HG02870 (cell line): Measurements from ENCODE around the gene CCDC8.
"Not testable (repeated sequence)": the region's sequence is repeated elsewhere in the genome, so short reads cannot be mapped to it uniquely, and the experiment has no call there.

Experiments used
- ATAC-seq: cut with Tn5 transposase; IDR thresholded peaks from one replicate; pipeline ENCODE4 v1.9.1; 2021; ENCODE audit warnings: mild to moderate bottlenecking, moderate library complexity; ENCODE audit not compliant: unreplicated experiment

Gene CCDC8

DNA sequence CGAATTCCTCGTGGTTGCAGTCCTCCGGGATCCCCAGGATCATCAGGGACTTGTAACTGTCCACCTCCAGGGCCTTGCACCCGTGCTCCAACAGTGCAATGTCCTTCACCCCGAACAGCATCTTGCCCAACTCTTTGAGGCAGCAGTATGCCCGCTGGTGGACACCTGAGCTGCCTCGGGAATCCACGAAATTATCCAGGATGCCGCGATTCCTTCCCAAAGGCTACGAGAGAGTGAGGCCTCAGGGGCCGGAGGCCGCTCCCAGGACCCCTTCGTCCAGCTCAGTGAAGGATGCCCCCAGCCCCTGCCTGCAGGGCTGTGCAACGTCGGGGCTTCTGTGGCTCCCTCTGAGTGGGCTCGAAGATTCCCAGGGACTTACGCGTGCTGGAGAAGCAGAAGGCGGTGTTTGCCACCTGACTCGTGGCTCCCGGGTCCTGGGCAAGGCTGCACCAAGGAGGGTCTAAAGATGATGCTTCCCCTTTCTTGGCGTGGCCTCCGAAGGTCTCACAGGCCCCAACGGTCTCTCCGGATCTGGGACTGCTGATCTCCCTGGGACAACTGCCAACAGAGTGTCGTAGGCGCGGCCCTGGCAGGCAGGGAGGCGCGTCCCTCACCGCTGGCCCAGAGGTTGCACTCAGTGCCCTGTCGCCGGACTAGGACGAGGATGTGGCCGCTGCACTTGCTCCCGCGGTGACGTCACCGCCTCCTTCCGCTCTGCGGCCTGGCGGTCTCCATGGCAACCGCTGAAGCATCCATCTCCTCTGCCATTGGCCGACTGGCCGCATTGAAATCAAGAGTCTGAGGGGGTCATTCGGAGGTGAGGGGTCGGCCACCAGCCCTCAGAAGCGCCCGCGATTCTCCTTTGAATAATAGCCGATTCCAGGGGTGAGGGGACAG lies 15.1 kb upstream of the CCDC8 start, which contains the start of gene PNMA8C:
TSS of gene PNMA8C (minus strand) at position 698 of the 897 bp plus-strand sequence. CDS start at position 121, 577 bp downstream.
- ATAC-seq: no peak

DNA sequence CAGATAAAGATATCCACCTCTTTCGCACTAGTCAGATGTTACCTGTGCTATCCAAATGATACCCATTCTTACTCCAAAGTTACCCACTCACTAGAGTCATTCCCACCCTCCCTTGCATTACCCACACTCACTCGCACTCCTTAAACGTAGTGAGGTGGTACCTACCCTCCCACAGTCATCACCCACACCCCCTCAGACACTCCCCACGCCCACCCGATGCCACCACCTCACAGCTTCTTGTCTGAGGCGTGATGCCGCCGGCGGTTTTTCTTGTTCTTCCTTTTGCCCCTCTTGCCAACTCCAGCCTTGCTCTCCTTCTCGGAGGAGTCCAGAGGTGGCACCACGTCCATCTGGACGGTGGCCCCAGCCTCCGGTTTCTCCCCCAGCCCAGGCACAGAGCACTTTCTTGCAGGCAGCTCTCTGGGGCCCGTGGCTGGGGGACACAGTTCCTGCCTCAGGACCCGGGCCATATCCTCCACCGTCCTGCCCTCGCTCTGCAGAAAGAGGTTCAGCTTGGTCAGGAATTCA lies 14.2 kb upstream of the CCDC8 start:
- ATAC-seq: no peak

DNA sequence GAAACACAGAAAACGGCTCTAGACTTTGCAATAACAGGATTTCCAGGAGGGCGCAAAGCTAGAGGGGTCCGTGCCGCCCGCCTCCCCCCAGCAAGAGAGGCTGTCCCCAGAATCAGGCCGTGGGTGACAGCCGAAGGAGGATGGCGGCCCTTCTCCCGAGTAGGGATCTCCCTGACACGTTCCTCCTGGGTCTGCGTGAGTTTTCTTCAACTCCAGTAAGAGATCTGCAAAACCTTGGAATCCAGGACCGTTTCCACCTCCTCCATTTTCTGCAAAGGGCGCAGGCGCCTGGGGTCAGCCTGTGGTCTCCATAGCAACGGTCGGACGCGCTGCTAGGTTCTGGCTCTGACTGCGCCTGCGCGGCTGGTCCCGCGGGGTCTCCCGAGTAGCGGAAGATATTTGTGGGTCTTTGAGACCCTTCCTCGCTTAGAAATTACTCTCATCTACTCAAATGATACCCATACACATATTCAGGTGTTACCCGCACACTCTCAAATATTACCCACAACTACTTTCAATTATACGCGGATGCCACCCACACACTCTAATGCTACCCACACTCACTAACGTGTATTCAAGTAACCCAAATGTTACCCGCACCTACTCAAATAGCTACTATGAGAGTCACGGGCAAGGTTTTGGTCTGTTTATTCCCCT lies 13.3 kb upstream of the CCDC8 start:
- ATAC-seq: no peak

DNA sequence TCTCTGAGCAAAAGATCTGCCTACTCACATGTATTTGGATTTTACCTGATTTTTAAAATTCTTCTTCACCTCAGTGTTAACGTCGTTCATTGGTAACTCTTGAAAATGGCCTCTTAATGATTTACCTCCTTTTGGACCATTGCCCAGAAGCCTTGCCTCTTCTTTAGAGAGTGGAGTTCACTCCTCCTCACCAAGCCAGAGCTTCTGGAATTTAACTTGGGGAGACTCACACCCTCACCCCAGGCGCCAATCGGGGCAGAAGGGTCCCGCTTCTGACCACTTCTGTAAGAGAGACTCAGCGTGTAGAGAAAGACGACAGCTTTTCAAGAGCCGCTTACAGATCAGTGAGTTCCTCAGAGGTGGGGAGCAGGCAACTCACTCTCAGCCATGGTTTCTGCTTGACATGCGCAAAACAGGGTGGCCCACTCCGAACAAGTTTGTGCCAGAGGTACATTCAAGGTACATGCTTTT lies 12.7 kb upstream of the CCDC8 start:
- no peak for ATAC-seq

DNA sequence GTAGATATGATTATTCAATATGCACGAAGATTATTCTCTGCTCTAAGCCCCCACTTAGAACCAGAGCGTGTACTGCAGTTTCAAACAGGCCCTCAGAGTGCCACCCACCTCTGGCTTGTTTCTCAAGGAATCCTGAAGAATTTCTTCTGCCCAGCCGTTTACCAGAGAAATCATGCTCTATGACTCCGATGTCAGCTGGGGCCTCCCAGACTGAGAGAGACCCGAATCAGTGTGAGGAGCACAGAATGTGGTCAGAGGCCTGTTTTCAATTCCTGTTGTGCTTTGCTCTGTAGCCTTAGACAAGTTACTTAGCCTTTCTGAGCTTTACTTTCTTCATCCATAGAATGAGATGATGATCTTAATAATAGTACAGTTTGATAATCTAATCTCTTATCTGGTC lies 9.8 kb upstream of the CCDC8 start:
- no peak for ATAC-seq

DNA sequence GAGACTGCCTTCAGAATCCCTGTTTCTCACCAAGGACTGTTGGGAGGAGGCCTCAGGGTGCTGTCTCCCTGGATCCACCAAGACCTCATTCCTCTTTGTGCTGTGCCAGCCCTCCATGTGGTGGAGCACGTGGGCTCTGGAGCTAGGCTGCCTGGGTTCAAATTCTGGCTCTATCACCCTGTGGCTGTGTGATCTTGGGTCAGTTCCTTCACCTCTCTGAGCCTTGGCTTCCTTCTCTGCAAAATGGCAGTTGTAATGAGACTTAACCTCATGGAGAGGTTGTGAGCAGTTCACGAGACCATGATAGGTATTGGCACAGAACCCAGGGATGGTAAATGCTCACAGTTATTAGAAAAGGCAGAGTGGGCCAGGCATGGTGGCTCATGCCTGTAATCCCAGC lies 9.0 kb upstream of the CCDC8 start:
- ATAC-seq: no peak

DNA sequence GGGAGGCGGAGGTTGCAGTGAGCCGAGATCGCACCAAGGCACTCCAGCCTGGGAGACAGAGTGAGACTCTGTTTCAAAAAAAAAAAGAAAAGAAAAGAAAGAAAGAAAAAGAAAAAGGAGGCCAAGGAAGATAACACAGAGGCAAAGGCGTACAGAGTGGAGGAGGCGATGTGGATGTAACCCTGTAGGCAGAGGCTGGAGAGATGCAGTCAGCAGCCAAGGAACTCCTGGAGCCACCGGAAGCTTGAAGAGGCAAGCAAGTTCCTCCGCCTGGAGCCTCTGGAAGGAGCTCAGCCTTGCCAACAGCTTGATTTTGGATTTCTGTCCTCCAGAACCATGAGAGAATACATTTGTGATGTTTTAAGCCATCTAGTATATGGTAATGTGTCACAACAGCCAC lies 6.7 kb upstream of the CCDC8 start:
- no peak for ATAC-seq

DNA sequence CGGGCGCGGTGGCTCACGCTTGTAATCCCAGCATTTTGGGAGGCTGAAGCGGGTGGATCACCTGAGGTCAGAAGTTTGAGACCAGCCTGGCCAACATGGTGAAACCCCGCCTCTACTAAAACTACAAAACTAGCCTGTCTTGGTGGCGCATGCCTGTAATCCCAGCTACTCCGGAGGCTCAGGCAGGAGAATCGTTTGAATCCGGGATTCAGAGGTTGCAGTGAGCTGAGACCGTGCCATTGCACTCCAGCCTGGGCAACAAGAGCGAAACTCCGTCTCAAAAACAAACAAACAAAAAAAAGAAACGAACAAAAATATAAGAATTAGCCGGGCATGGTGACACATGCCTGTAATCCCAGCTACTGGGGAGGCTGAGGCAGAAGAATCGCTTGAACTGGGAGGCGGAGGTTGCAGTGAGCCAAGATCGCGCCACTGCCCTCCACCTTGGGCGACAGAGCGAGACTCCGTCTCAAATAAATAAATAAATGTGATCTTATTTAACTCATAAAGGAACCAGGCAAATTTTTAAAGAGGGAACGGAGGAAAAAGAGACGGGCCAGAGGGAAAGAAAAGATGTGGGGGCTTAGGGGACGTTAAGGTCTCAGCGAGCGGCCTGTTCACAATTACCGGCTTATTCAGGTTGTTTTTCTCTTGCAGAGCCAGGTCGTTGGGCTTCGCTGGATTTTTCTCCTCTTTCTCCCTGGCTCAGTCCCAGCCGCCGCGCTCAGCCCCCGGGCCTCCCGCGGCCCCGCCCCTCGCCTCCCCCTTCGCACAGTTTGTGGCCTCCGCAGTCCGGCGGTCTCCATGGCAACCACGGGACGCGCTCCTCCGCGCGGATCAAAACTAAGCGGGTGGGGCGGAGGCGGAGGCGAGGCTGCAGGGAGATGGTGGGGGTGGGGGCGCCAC lies 2.7 kb upstream of the CCDC8 start:
- ATAC-seq: not testable (repeated sequence)

DNA sequence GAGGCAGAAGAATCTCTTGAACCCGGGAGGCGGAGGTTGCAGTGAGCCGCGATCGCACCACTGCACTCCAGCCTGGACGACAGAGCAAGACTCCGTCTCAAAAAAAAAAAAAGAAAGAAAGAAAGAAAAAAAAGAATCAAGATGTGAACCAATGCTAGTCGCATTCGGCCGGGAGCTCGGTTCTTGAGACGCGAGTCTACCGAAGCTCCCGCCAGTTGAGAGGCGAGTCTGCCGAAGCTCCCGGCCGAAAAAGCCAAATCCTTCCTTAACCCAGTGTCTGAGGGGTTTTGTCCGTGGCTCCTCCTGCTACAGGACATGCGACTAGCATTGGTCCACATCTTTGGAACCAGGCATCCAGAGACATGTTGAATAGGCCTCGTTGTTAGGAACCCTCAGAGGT lies 1.5 kb upstream of the CCDC8 start:
- not testable (repeated sequence) for ATAC-seq

DNA sequence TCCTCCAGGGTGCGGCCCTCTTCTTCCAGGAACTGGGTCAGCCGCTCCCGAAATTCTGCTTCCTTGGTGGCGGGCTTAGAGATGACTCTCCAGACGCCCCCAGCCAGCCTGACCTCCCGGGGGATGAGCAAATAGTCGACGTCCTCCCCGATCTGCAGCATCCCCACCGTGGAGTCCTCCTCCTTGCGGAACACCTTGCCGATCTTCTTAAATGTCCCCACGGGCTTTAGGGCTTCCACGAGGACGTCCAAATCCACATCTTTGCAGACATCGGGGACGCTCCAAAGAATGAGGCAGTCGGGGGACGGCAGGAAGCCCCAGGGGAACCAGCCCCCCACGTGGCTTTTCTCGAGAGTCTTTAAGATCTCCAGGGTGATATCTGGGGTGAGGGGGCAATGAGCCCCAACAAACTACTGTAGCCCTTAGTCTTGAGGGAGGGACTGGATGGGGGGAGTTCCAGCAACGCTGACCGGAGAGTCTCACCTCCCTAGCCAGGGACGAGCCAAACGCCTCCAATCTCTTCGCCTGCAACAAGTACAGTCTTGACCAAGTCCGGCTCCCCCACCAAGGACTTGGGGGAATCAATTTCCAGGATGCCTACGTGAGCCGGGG lies 608 bp downstream of the CCDC8 start:
- no peak for ATAC-seq

DNA sequence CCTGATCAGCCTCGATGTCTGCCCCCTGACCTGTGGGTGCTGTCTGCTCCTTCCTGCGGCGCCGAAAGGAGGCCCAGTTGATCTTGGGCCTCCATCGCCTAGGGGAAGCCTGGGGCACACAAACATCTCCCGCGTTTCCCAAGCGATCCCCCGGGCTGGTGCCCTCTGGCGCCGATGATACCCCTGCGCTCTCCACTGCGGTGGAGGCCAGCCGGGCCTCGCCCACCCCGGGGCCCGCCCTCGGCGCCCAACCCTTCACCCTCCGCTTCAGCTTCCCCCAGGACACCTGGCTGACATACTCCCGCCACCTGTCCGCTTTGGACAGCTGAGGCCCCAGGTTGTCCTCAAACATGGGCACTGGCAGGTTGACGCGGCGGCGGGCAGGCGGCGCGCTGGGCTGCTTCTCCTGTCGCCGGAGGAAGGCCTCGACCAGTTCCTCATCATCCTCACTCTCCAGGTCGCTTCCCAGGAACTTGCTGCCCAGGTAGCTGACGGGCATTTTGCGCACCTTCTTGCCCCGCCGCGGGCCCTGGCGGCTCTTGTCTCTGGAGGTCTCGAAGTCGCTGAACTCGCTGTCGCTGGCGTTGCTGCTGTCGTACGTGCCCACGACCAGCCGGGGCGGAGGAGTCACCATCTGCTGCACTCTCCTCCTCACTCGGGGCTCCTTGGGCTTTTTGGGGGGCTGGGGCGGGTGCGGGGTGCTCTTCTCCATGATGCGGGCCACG lies 1.3 kb downstream of the CCDC8 start:
- no peak for ATAC-seq

DNA sequence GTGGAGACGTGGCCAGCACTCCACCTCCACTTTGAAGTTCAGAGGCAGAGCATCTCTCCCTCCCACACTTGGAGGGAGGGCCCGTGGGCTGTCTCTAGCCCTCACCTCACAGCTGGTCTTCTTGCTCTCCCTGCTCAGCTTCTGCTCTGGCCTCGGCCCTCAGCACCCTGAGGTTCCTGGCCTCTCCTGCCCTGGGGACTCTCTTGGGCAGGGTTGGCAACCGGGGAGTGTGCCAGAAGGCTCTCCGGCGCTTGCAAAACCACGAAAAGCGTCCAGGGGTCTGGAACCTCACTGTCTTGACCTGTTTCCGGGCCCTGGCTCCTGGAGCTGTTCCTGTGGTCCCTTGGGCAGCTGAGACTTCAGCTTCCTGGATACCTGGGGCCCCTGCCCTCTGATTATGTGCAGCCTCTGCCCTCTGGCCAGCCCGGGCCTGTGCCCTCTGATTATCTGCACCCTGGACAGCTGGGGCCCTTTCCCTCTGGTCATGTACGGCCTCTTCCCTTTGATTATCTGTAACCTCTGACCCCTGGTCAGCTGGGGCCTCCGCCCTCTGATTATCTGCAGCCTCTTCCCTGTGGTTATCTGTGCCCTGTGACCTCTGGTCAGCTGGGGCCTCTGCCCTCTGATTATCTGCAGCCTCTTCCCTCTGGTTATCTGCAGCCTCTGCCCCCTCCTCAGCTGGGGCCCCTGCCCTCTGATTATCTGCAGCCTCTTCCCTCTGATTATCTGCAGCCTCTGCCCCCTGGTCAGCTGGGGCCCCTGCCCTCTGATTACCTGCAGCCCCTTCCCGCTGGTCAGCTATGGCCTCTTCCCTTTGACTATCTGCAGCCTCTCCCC lies 2.1 kb downstream of the CCDC8 start:
- ATAC-seq: no peak

DNA sequence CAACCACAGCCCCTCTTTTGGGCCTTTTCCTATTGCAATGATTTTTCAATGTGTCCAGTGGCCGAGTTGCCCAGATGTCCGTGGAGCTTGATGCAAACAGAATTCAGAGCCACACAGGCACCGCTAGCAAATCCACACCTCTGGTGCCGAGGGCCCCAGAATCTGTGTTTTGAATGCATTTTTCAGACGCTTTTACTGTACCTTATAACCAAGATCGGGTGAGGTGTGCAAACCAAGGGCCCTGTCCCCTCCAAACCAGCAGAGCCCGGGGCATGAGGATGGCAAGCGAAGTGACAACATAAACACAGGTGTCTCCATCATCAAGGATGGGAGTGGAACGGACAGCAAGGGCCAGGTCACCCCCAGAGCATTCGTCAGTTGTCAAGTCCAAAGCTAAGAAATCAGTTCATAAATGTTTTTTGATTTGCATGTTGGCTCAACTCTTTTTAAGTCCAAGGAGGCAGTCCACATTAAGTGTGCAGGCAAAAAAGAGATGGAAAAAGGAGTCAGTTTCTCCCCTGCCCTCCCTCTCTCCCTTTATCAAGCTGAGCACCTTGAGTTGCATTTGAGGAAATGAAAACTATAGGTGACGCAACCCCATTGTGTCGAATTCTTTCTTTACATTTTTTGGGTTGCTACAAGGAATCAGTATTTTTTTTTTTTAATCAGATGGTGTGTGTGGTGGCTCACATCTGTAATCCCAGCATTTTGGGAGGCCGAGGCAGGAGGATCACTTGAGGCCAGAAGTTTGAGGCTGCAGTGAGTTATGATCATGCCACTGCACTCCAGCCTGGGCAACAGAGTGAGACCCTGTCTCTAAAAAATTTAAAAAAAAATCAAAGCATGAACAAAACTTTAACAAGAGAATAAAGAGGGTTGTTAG lies 2.9 kb downstream of the CCDC8 start:
- no peak for ATAC-seq

DNA sequence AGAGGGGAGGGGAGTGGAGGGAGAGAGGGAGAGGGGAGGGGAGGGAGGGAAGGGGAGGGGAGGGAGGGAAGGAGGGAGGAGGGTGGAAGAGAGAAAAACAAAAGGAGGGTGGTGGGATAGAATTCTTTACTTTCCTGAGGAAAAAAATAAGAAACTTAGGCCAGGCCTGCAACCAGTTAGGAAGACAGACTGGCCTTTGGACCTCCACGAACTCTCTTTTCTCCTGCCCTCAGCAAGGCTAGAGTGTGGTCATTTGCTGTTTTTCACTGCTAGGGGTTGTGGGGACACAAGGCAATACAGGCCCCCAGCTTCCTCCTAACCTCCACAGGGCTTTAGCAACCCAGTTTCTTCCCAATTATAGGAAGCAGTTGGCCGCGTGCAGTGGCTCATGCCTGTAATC lies 4.2 kb downstream of the CCDC8 start:
- ATAC-seq: no peak

DNA sequence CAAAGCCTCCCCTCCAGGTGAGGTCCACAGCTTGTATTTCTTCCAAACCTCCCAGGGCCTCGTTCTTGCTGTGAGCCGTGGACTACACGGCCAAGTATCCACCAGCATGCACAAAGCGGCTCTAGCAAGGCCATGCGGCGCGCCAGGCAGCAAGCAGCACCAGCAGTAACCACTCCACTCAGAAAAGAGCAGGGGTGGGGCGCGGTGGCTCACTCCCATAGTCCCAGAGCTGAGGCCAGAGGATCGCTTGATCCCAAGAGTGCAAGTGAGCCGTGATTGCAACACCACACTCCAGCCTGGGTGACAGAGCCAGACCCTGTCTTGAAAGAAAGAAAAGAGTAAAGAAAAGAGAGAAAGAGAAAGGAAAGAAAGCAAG lies 4.7 kb downstream of the CCDC8 start:
- no peak for ATAC-seq

DNA sequence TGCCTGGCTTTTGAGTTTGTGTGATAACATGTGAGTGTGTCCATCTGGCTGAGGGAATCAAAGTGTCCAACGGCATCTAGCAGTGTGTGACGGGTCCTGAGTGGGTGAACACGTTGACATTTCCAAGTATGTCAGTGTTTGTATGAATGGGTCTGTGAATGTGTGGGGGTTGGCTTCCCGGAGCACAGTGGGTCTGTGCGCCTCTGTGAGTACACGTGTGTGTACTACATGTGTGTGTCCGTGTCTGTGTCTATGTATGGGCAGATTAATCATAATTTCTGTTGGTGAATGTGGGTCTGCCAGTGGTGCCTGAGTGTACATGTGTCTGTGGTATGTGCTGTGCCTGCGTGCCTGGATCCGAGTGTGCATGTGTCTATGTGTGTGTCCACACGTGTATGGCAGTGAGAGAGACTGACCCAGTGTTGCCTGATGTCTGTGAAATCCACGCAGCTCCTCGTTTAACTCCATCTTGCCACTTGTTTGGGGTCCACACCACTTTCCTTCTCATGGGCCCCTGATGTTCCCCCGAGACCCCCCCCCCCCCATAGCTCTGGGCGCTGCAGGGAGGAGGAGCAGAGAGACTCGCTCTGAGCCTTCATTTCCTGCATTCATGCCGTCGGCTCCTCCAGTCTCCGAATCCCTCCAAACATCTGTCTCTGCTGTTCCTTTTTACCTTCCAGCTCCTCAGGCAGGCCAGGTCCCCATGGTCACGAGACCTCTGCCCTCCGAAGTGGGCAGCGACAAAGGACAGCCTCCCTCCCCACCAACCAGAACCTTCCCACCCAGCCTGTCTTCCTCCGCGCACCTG lies 5.3 kb downstream of the CCDC8 start:
- ATAC-seq: no peak

DNA sequence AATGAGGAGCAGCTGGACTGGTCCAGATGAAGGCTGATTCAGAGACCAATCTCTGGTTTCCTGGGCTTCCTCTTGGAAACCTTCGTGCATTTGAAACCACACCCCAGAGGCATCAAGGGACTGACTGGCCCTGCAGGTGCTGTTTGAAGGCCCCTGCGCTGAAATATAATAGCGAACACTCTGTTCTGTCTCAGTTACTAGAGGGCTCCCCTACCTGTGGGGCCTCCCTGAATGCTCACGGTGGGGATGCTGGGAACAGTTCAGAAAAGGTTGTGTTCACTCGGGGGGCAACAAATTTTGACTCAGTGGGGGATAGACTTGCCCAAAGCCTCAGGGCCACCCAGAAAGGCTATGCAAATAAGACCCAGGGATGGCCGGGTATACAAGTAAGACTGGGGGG lies 6.4 kb downstream of the CCDC8 start:
- no peak for ATAC-seq
